Activated T-helper 1 cell treated with anti-CD3 and anti-CD28 coated beads, Interleukin-12 subunit alpha, Interleukin-12 subunit beta, Interleukin-2, Interleukin-4 antibody, amounts not matched to agents 30 ng/mL and 10 ng/mL and 1 ng/mL, durations not matched to agents 14 hours and 24 hours and 36 hours (primary cell): ENCODE measurements around the gene AFF1. TPM values are rescaled to one million over a fixed set of nuclear protein-coding genes. Genes with fewer than 3 reads are reported as not detected.
A peak's percentile ranks its signal among the peaks of the same experiment; 100 is the strongest.

Source experiments
- DNase-seq: peaks from one replicate; pipeline ENCODE4 v3.0.0; 2021; ENCODE audit warnings: low spot score
- H3K27ac Mint-ChIP-seq: one replicate; pipeline ENCODE4 v1.8.0; 2021; ENCODE audit warnings: mild to moderate bottlenecking, mixed read lengths
- H3K27me3 Mint-ChIP-seq: one replicate; pipeline ENCODE4 v1.8.0; 2022; ENCODE audit warnings: mild to moderate bottlenecking, moderate library complexity, mixed read lengths; ENCODE audit not compliant: insufficient read depth
- H3K36me3 Mint-ChIP-seq: one replicate; pipeline ENCODE4 v1.8.0; 2021; ENCODE audit warnings: low read depth, mixed read lengths
- H3K4me1 Mint-ChIP-seq: one replicate; pipeline ENCODE4 v1.8.0; 2021; ENCODE audit warnings: low read depth, mixed read lengths
- H3K4me3 Mint-ChIP-seq: one replicate; pipeline ENCODE4 v1.8.0; 2021; ENCODE audit warnings: mild to moderate bottlenecking, moderate library complexity, mixed read lengths
- H3K9me3 Mint-ChIP-seq: one replicate; pipeline ENCODE4 v1.8.0; 2021; ENCODE audit warnings: mixed read lengths
- intact Hi-C: fragments of 100-400 bp; cut with micrococcal nuclease; formaldehyde crosslinking; loops from one replicate; pipeline ENCODE4 v1.15.1; 2024
- total RNA-seq: library from RNA; stranded (reverse); gene quantifications from 2 replicates; pipeline ENCODE4 v1.2.3, GENCODE V29; 2022

AFF1 gene
- total RNA-seq, 1 donor from 2014 or later, result 47.0 TPM

- Mint-ChIP-seq H3K4me1 (peaks cover 16% of the 10 kb centered on the region), H3K9me3 (no peaks in the 10 kb centered on the region), H3K27me3 (no peaks in the 10 kb centered on the region), H3K27ac (no peak overlapping the region), H3K4me3 (no peak overlapping the region), H3K36me3 (no peaks in the 10 kb centered on the region)
- intact Hi-C loops, result no loop called here
- no peak for DNase-seq
Measured at GRCh38 chr4:86928400-86929255, 6.2 kb upstream of the AFF1 start.

- intact Hi-C loops, result loop anchor here (2.0 to 10.0 kb wide), 3 partner anchors 303 to 1659 kb away; partner anchors contain the start of genes HERC3 and PKD2
- no peaks in the 10 kb centered on the region for H3K36me3 Mint-ChIP-seq
- H3K27ac Mint-ChIP-seq, result peak overlapping the region; percentile 89
- DNase-seq, result no peak
- peaks cover 41% of the 10 kb centered on the region for H3K4me1 Mint-ChIP-seq
- no peaks in the 10 kb centered on the region for H3K9me3 Mint-ChIP-seq
- H3K4me3 Mint-ChIP-seq, result peak overlapping the region; percentile 89
- no peaks in the 10 kb centered on the region for H3K27me3 Mint-ChIP-seq
Measured at GRCh38 chr4:86934147-86934770, 552 bp upstream of the AFF1 start.

GRCh38 chr4:86935566-86935852 is 698 bp downstream of the AFF1 start:
- H3K4me1 Mint-ChIP-seq, result peaks cover 53% of the 10 kb centered on the region
- H3K27ac Mint-ChIP-seq, result peak overlapping the region; percentile 97
- DNase-seq, result no peak
- H3K4me3 Mint-ChIP-seq, result peak overlapping the region; percentile 89
- peaks cover 1% of the 10 kb centered on the region for H3K36me3 Mint-ChIP-seq
- no peaks in the 10 kb centered on the region for H3K9me3 Mint-ChIP-seq
- no peaks in the 10 kb centered on the region for H3K27me3 Mint-ChIP-seq
- intact Hi-C loops, result loop anchor here (2.0 to 10.0 kb wide), 7 partner anchors 301 to 1657 kb away; partner anchors contain the start of genes HERC3, HERC5, HERC6 and PKD2

- DNase-seq, result peak; percentile 72
- intact Hi-C loops, result loop anchor here (1.0 to 10.0 kb wide), 14 partner anchors 21 to 1657 kb away; partner anchors contain the start of genes HERC3, HERC5, HERC6 and KLHL8
- peaks cover 1% of the 10 kb centered on the region for H3K36me3 Mint-ChIP-seq
- peak overlapping the region; percentile 97 for H3K27ac Mint-ChIP-seq
- no peaks in the 10 kb centered on the region for H3K9me3 Mint-ChIP-seq
- H3K27me3 Mint-ChIP-seq, result no peaks in the 10 kb centered on the region
- peaks cover 55% of the 10 kb centered on the region for H3K4me1 Mint-ChIP-seq
- peak overlapping the region; percentile 89 for H3K4me3 Mint-ChIP-seq
Measured at GRCh38 chr4:86935853-86936733, 1.3 kb downstream of the AFF1 start.

GRCh38 chr4:86938771-86939520 is 4.1 kb downstream of the AFF1 start:
- H3K4me3 Mint-ChIP-seq, result peak overlapping the region; percentile 53
- H3K27me3 Mint-ChIP-seq, result no peaks in the 10 kb centered on the region
- DNase-seq, result no peak

GRCh38 chr4:86939729-86940575 is 5.1 kb downstream of the AFF1 start:
- Mint-ChIP-seq H3K36me3 (peaks cover 5% of the 10 kb centered on the region), H3K27me3 (no peaks in the 10 kb centered on the region), H3K4me3 (peak overlapping the region; percentile 53), H3K27ac (peak overlapping the region; percentile 70), H3K9me3 (no peaks in the 10 kb centered on the region), H3K4me1 (peaks cover 58% of the 10 kb centered on the region)
- no peak for DNase-seq
- intact Hi-C loops, result loop anchor here (1.0 to 10.0 kb wide), 7 partner anchors 31 to 1517 kb away; partner anchors contain the start of genes HERC5, HERC6, PKD2 and PPM1K

More at GRCh38 chr4:86938771-86939520, 4.1 kb downstream of the AFF1 start:
- intact Hi-C loops, result loop anchor here (1.0 to 10.0 kb wide), 7 partner anchors 32 to 1518 kb away; partner anchors contain the start of genes HERC5, HERC6, PKD2 and PPM1K
- Mint-ChIP-seq H3K4me1 (peaks cover 58% of the 10 kb centered on the region), H3K9me3 (no peaks in the 10 kb centered on the region), H3K36me3 (peaks cover 3% of the 10 kb centered on the region), H3K27ac (peak overlapping the region; percentile 70)

- H3K4me1 Mint-ChIP-seq, result peaks cover 57% of the 10 kb centered on the region
- no peaks in the 10 kb centered on the region for H3K9me3 Mint-ChIP-seq
- intact Hi-C loops, result no loop called here
- no peak for DNase-seq
- no peak overlapping the region for H3K27ac Mint-ChIP-seq
- H3K27me3 Mint-ChIP-seq, result no peaks in the 10 kb centered on the region
- H3K4me3 Mint-ChIP-seq, result no peak overlapping the region
- peaks cover 7% of the 10 kb centered on the region for H3K36me3 Mint-ChIP-seq
Measured at GRCh38 chr4:86940920-86941460, 6.2 kb downstream of the AFF1 start.

GRCh38 chr4:86942185-86942666 is 7.4 kb downstream of the AFF1 start:
- no peak for DNase-seq
- Mint-ChIP-seq H3K4me1 (peaks cover 51% of the 10 kb centered on the region), H3K9me3 (no peaks in the 10 kb centered on the region), H3K4me3 (no peak overlapping the region), H3K27me3 (no peaks in the 10 kb centered on the region), H3K27ac (no peak overlapping the region), H3K36me3 (peaks cover 10% of the 10 kb centered on the region)
- intact Hi-C loops, result no loop called here

- peaks cover 37% of the 10 kb centered on the region for H3K4me1 Mint-ChIP-seq
Measured at GRCh38 chr4:86944964-86945781, 10.4 kb downstream of the AFF1 start.

GRCh38 chr4:86946868-86947500 is 12.2 kb downstream of the AFF1 start:
- Mint-ChIP-seq H3K27me3 (no peaks in the 10 kb centered on the region), H3K4me1 (peaks cover 39% of the 10 kb centered on the region), H3K9me3 (no peaks in the 10 kb centered on the region), H3K4me3 (no peak overlapping the region), H3K36me3 (peaks cover 19% of the 10 kb centered on the region), H3K27ac (no peak overlapping the region)
- DNase-seq, result no peak
- intact Hi-C loops, result no loop called here

More at GRCh38 chr4:86944964-86945781, 10.4 kb downstream of the AFF1 start:
- DNase-seq, result no peak
- Mint-ChIP-seq H3K36me3 (peaks cover 11% of the 10 kb centered on the region), H3K4me3 (no peak overlapping the region), H3K27ac (no peak overlapping the region), H3K27me3 (no peaks in the 10 kb centered on the region), H3K9me3 (no peaks in the 10 kb centered on the region)
- intact Hi-C loops, result no loop called here
